Body of pancreas (tissue), 4 donors: ENCODE data around the gene FGF2. TPM values are rescaled to one million over a fixed set of nuclear protein-coding genes. Genes with fewer than 3 reads are reported as not detected.
"Not testable (repeated sequence)": the region's sequence is repeated elsewhere in the genome, so short reads cannot be mapped to it uniquely, and the experiment has no call there.

Source experiments
- ATAC-seq: fragments of 150-250 bp; one replicate; pipeline ENCODE4 v1.9.1; 2016
- DNase-seq, 4 donors: peaks; one replicate each; pipeline ENCODE4 v3.0.0-alpha.2; 2019
- H3K27ac ChIP-seq, 4 donors: fragments of 200-600 bp; sonication (generic); 1 replicate in 3 of 4; 2 replicates in 1 of 4; pipeline versions ENCODE4 v1.5.1 to v1.6.1; 2016 to 2019; ENCODE audit warnings: mild to moderate bottlenecking in 1 of 4, mixed read lengths in 1 of 4, moderate library complexity in 1 of 4
- H3K27me3 ChIP-seq, 2 donors: fragments of 200-600 bp; sonication (generic); one replicate each; pipeline ENCODE4 v1.6.0; 2016; ENCODE audit warnings: mild to moderate bottlenecking in 1 of 2
- H3K36me3 ChIP-seq, 2 donors: fragments of 200-600 bp; sonication (generic); replicated peaks in 1 of 2; 2 replicates each; pipeline ENCODE4 v1.5.1; 2016; ENCODE audit warnings: low read depth in 2 of 2; ENCODE audit not compliant: insufficient read depth in 1 of 2
- H3K4me1 ChIP-seq: fragments of 200-600 bp; sonication (generic); one replicate; pipeline ENCODE4 v1.6.0; 2016
- H3K4me3 ChIP-seq, 2 donors: fragments of 200-600 bp; sonication (generic); 1 replicate in 1 of 2; 2 replicates in 1 of 2; pipeline ENCODE4 v1.5.1; 2016 to 2019
- H3K9me3 ChIP-seq, 3 donors: fragments of 200-600 bp; sonication (generic); 1 replicate in 2 of 3; 2 replicates in 1 of 3; pipeline ENCODE4 v1.5.1; 2016
- POLR2A ChIP-seq, 3 donors: fragments of 450-650 bp; IDR thresholded peaks; one replicate each; pipeline ENCODE4 v1.6.1; 2016; ENCODE audit warnings: antibody characterized with exemption in 3 of 3, mild to moderate bottlenecking in 2 of 3
- WGBS, 2 donors: methylation state at CpG; one replicate each; pipeline ENCODE4 v1.1.5; 2017; 5-methylcytosine and 5-hydroxymethylcytosine counted together
- intact Hi-C: fragments of 100-400 bp; cut with DNase I; formaldehyde crosslinking; loops from one replicate; pipeline ENCODE4 v1.15.1; 2023
- total RNA-seq, 2 donors: library from RNA; depleted of rRNA; stranded (reverse); fragments of >200 nt; gene quantifications; one replicate each; pipeline ENCODE4 v1.1.0, GENCODE V29; 2016
- TF ChIP-seq, protein P1 (sequence below), 7 experiments: fragments of 450-650 bp in 4 of 7; fragments of 200-600 bp in 3 of 7; sonication (generic) in 3 of 7; IDR thresholded peaks; one replicate each; pipeline ENCODE4 v1.5.1; 2016 to 2019; ENCODE audit warnings: antibody characterized with exemption in 7 of 7

The FGF2 gene
- total RNA-seq, 2 donors from 2014 or later: 1.8 to 2.3 TPM

DNA sequence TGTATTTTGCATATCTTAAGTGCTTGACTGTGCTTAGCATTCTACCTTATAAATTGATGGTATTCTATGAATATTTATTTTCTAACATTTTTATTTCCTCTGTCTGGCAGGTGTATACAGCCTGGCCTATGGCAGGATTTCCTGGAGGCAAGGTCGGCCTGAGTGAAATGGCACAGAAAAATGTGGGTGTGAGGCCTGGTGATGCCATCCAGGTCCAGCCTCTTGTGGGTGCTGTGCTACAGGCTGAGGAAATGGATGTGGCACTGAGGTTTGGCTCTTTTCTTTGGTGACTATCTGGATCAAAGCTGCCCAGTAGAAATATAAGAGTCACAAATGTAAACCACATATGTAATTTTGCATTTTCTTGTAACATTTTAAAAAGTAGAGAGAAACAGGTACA, 102.3 kb downstream of the FGF2 start:
- Histone ChIP-seq H3K4me1 (peaks cover 5% of the 10 kb centered on the region), H3K36me3 (peaks cover 0 to 4% of the 10 kb centered on the region in 2 donors), H3K9me3 (no peaks in the 10 kb centered on the region), H3K27me3 (no peaks in the 10 kb centered on the region), H3K27ac (no peak overlapping the region), H3K4me3 (no peak overlapping the region)
- ATAC-seq (no peak), DNase-seq (no peak)
- TF ChIP-seq POLR2A (IDR thresholded peaks at IDR 0.05): no peak
- TF ChIP-seq, protein P1, sequence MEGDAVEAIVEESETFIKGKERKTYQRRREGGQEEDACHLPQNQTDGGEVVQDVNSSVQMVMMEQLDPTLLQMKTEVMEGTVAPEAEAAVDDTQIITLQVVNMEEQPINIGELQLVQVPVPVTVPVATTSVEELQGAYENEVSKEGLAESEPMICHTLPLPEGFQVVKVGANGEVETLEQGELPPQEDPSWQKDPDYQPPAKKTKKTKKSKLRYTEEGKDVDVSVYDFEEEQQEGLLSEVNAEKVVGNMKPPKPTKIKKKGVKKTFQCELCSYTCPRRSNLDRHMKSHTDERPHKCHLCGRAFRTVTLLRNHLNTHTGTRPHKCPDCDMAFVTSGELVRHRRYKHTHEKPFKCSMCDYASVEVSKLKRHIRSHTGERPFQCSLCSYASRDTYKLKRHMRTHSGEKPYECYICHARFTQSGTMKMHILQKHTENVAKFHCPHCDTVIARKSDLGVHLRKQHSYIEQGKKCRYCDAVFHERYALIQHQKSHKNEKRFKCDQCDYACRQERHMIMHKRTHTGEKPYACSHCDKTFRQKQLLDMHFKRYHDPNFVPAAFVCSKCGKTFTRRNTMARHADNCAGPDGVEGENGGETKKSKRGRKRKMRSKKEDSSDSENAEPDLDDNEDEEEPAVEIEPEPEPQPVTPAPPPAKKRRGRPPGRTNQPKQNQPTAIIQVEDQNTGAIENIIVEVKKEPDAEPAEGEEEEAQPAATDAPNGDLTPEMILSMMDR (IDR thresholded peaks at IDR 0.05): no peak
- 85 to 90% methylated on average over 1 of the region's 1 CpG for WGBS, 2 donors
- intact Hi-C loops: loop anchor here (10.0 kb wide), 1 partner anchor 174 kb away; no protein-coding TSS in a partner anchor

DNA sequence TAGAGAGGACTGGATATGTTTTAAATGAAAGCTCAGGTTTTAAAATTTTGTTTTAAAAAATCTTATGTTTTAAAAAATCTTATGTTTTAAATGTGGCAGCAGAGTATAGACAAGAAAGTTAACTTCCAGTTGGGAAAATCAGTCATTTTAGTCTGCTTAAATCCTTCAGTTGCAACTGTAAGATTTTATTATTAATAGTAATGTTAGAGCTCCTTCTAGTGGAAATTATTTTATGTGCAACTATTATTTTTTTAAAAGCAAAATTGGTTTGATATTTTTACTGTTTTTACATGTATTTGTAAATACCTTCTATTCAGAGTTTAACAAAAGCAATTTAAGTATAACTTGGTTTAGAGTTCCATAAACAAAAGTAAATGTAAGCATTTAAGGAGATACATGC, 104.2 kb downstream of the FGF2 start:
- no peak for TF ChIP-seq POLR2A (IDR thresholded peaks at IDR 0.05)
- TF ChIP-seq, protein P1 (IDR thresholded peaks at IDR 0.05): peak; percentile 24 to 67 (median 41)
- DNase-seq (no peak), ATAC-seq (no peak)
- Histone ChIP-seq H3K4me3 (no peak overlapping the region), H3K27ac (no peak overlapping the region), H3K36me3 (peaks cover 0 to 9% of the 10 kb centered on the region in 2 donors), H3K27me3 (no peaks in the 10 kb centered on the region), H3K9me3 (no peaks in the 10 kb centered on the region), H3K4me1 (no peaks in the 10 kb centered on the region)
- intact Hi-C loops: no loop called here

DNA sequence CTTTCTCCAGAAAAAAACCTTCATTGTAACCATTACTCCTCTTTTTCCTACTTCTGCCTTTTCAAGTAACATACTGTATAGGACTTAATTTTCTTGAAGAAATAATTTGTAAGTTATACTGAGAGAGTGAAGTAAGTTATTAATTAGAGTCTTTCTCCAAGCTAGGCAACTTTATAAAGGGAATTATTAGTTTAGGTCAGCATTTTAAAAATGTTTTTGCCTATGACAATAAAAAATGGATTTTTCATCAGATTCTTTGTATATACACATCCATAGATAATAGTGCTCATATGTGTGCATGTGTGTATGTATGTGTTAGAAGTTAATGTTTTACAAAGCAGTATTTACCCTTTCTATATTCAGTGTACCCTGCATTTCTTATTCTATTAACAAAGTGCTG, 106.1 kb downstream of the FGF2 start:
- no peaks in the 10 kb centered on the region for H3K4me1 ChIP-seq
- H3K4me3 ChIP-seq: no peak overlapping the region
- ATAC-seq: no peak
- H3K27ac ChIP-seq: no peak overlapping the region
- H3K27me3 ChIP-seq: no peaks in the 10 kb centered on the region
- no peaks in the 10 kb centered on the region for H3K9me3 ChIP-seq
- peaks cover 0 to 9% of the 10 kb centered on the region in 2 donors for H3K36me3 ChIP-seq
- TF ChIP-seq POLR2A (IDR thresholded peaks at IDR 0.05): no peak
- TF ChIP-seq, protein P1 (IDR thresholded peaks at IDR 0.05): no peak
- intact Hi-C loops: no loop called here
- no peak for DNase-seq

DNA sequence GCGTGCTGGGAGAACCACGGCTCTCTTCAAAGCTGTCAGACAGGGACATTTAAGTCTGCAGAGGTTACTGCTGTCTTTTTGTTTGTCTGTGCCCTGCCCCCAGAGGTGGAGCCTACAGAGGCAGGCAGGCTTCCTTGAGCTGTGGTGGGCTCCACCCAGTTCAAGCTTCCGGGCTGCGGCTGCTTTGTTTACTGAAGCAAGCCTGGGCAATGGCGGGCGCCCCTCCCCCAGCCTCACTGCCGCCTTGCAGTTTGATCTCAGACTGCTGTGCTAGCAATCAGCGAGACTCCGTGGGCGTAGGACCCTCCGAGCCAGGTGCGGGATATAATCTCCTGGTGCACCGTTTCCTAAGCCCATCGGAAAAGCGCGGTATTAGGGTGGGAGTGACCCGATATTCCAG, 118.5 kb downstream of the FGF2 start:
- H3K27me3 ChIP-seq, H3K4me1 ChIP-seq, H3K27ac ChIP-seq, intact Hi-C loops, ATAC-seq, H3K4me3 ChIP-seq, DNase-seq, H3K36me3 ChIP-seq, H3K9me3 ChIP-seq: not testable (repeated sequence)
- 97 to 98% methylated on average over 7 to 16 of the region's 17 CpGs for WGBS, 2 donors

DNA sequence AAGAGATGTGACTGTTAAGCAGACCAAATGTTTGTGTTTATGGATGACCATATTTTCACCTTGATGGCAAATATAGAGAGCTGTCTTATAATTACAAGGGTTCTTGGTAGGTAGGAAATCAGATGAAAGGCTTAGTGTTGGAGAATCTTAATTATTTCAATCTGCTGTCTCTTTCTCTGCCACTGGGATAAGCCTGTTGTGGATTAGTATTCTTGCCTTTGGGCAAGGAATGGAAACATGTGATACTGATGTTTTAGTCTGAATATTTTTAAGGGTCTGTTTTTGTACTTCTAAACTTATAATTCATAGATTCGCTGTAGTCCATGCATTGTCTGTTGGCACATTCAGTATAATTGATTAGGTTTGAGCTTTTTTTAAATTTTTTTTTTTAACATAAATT, 119.5 kb downstream of the FGF2 start:
- no peak for DNase-seq
- TF ChIP-seq POLR2A (IDR thresholded peaks at IDR 0.05): no peak
- TF ChIP-seq, protein P1 (IDR thresholded peaks at IDR 0.05): no peak
- no peaks in the 10 kb centered on the region for H3K4me1 ChIP-seq
- ATAC-seq: no peak
- intact Hi-C loops: no loop called here
- no peak overlapping the region for H3K27ac ChIP-seq
- H3K4me3 ChIP-seq: no peak overlapping the region
- H3K27me3 ChIP-seq: no peaks in the 10 kb centered on the region
- H3K36me3 ChIP-seq: peaks cover 0 to 8% of the 10 kb centered on the region in 2 donors
- no peaks in the 10 kb centered on the region for H3K9me3 ChIP-seq
- WGBS, 2 donors: 95 to 97% methylated on average over 1 of the region's 1 CpG

Other genes with a start within 250 kb of the FGF2 start
- not detected for gene IL21, start 205.8 kb upstream of the FGF2 start, total RNA-seq
- gene BBS12, start 94.1 kb upstream of the FGF2 start, total RNA-seq: 1 to 10 TPM in 1 of 2 donors, not detected in 1; 2.3 TPM
- gene NUDT6, start 95.8 kb downstream of the FGF2 start, total RNA-seq: 10 to 100 TPM in 1 of 2 donors, 1 to 10 TPM in 1; 6.2 to 21.1 TPM